ENCODE results near the gene CERS2. TPM values are rescaled to one million over a fixed set of nuclear protein-coding genes. Genes with fewer than 3 reads are reported as not detected.

Gene CERS2
- total and polyA plus RNA-seq, 2 of the 4 experiments (the other 2 are of a cell fraction), result 118 to 127 TPM

DNA sequence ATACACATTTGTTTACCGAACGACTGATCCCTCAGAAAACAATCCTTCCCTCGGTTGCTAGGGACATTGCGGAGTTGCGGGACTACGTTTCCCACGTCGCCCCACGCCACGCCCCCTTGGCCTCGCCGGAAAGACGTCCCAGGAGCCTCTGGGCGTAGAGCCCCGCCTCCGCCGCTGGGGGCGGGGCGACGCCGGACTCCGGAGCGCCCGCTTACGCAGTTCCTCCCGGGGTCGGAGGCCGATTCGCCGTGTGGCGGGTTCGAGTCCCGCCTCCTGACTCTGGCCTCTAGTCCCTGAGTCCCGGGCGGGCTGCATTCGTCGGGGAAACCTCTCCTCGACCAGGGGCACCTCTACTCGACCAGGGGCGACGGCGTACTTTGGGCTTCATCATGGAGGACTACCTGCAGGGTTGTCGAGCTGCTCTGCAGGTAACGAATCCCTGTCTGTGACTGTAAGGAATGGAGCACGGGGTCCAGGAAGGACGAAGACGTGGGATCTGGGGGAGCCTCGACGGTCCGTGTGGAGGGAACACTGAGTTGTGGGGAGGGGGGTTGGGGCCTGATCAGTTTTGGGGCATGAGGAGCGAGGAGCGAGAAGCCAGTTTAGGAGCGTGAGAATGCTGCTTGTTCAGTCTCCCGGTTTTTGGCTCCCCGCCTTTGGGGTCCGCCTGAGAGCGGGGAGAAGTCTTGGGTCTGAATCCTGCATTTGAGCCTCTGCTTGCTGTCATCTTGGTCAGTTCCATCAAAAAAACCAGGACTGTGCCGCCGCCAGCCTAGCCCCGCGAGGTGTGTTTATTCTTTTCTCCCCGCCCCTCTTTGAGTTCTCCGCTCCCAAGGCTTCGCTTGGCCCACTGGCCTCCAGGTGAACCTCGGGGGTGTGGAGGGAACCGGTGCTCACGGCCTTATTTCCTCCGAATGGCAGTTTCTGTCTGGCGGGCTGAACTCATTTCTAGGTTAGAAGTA lies 33.9 kb upstream of the CERS2 start, which contains the start of gene PRUNE1 (continued):
- TF ChIP-seq NFE2L2 (IDR thresholded peaks at IDR 0.05; ENCODE audit: low read depth, low read length), result no peak
- TF ChIP-seq FOS (IDR thresholded peaks at IDR 0.05; ENCODE audit: low read depth, low read length), result no peak
- no peak for TF ChIP-seq SMC3 (IDR thresholded peaks at IDR 0.05; ENCODE audit: low read depth, low read length)

DNA sequence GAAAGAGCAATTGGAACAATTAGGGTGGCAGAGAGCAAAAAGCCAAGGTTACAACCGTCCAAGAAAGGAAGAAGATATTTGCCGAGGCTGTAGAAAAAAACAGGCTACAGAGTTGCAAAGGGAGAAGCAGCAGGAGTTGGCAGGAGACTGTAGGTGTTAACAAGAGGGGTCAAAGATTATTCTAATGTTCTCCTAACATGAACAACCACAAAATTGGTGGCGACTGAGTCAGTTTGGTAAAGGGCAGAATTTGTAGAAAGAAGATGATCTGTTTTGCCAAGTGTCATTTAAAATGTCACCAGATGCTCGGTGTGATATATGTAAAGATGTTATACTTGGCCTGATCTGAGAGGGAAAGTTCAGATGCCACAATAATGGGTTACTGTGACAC lies 33.2 kb upstream of the CERS2 start:
- peak overlapping the region; percentile 18; the same call in 1 of the 2 replicates for H3K4ac ChIP-seq (ENCODE audit: low read depth, low read length)
- H3K14ac ChIP-seq (replicated peaks; ENCODE audit: low read depth, low read length), result peak overlapping the region; percentile 82
- peak overlapping the region; percentile 14; the same call in 1 of the 2 replicates for H3K9ac ChIP-seq (ENCODE audit: low read depth, low read length)
- peaks cover 4% of the 10 kb centered on the region; the same call in 1 of the 2 replicates for H3K4me1 ChIP-seq (ENCODE audit: control insufficient read depth, insufficient read depth, low read length)
- no CpG with 5 or more reads among the region's 4 CpGs for WGBS, 2 experiments (ENCODE audit: extremely low coverage in 2 of 2, insufficient read length in 1 of 2)
- H4K91ac ChIP-seq (ENCODE audit: insufficient read depth, low read depth, low read length), result no peak overlapping the region
- dilution Hi-C loops (cut with HindIII; ENCODE audit: low sequenced_read_pairs, unreplicated experiment) (no loop called here), intact Hi-C loops (cut with micrococcal nuclease) (loop anchor here (5.0 to 10.0 kb wide), 2 partner anchors 54 to 443 kb away; partner anchors contain the start of gene MLLT11), in situ Hi-C loops (cut with MboI; ENCODE audit: low sequenced_read_pairs) (no loop called here)
- peak overlapping the region; percentile 90 for H3K4me2 ChIP-seq (ENCODE audit: low read depth, low read length)
- H2AK5ac ChIP-seq (ENCODE audit: low read depth, low read length), result no peak overlapping the region
- H3K27me3 ChIP-seq (ENCODE audit: control insufficient read depth, insufficient read depth, low read length), result no peaks in the 10 kb centered on the region
- H2AFZ ChIP-seq (replicated peaks; ENCODE audit: low read length, poor library complexity), result peak overlapping the region; percentile 98
- no peak overlapping the region for H3K56ac ChIP-seq (ENCODE audit: extremely low read depth, insufficient read depth, low read length)
- H2BK120ac ChIP-seq (ENCODE audit: low read depth, low read length), result 0 out of 2 replicates have a peak overlapping the region, but pooled peaks have one; percentile 21
- ChIA-PET CTCF (no interaction called here), POLR2A (ENCODE audit: unreplicated experiment) (interaction anchor here (0.5 kb wide), 1 partner anchor 429 kb away, joined by 3 read pairs; no protein-coding TSS in a partner anchor)
- no peaks in the 10 kb centered on the region for H3K9me3 ChIP-seq (ENCODE audit: control insufficient read depth, insufficient read depth, low read length)
- H3K4me3 ChIP-seq (ENCODE audit: insufficient read depth, low read depth, low read length), result peak overlapping the region; percentile 33; the same call in 1 of the 2 replicates
- peaks cover 11% of the 10 kb centered on the region for H3K9me1 ChIP-seq (ENCODE audit: insufficient read depth, low read length)
- TF ChIP-seq FOS (IDR thresholded peaks at IDR 0.05; ENCODE audit: low read depth, low read length), result no peak
- TF ChIP-seq, protein P1, sequence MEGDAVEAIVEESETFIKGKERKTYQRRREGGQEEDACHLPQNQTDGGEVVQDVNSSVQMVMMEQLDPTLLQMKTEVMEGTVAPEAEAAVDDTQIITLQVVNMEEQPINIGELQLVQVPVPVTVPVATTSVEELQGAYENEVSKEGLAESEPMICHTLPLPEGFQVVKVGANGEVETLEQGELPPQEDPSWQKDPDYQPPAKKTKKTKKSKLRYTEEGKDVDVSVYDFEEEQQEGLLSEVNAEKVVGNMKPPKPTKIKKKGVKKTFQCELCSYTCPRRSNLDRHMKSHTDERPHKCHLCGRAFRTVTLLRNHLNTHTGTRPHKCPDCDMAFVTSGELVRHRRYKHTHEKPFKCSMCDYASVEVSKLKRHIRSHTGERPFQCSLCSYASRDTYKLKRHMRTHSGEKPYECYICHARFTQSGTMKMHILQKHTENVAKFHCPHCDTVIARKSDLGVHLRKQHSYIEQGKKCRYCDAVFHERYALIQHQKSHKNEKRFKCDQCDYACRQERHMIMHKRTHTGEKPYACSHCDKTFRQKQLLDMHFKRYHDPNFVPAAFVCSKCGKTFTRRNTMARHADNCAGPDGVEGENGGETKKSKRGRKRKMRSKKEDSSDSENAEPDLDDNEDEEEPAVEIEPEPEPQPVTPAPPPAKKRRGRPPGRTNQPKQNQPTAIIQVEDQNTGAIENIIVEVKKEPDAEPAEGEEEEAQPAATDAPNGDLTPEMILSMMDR (conservative IDR thresholded peaks at IDR 0.05; ENCODE audit: low read depth, low read length), result no peak
- 0 out of 2 replicates have a peak, but pooled peaks have one; percentile 37 for TF ChIP-seq CHD1 (IDR thresholded peaks at IDR 0.05; ENCODE audit: low read depth, low read length)
- no peak for ATAC-seq (ENCODE audit: low read depth)
- peaks cover 16 to 47% of the 10 kb centered on the region in 2 experiments for H3K79me1 ChIP-seq (ENCODE audit: low read depth in 1 of 2, low read length in 2 of 2)
- DNase-seq, result no peak
- BruUV-seq (replicated peaks), result no TSS peak
- peak overlapping the region; percentile 71; the same call in 1 of the 2 replicates for H4K5ac ChIP-seq (ENCODE audit: low read depth, low read length)
- H2BK20ac ChIP-seq (ENCODE audit: low read depth, low read length), result no peak overlapping the region
- H2BK5ac ChIP-seq (ENCODE audit: low read depth, low read length, poor library complexity, severe bottlenecking), result peak overlapping the region; percentile 48
- no peak overlapping the region for H2AK9ac ChIP-seq (replicated peaks; ENCODE audit: low read depth, low read length, poor library complexity)
- peak overlapping the region; percentile 3; the same call in 1 of the 3 replicates for H2BK15ac ChIP-seq (ENCODE audit: low read depth, low read length)
- no peak overlapping the region for H3K27ac ChIP-seq (ENCODE audit: insufficient read depth, low read length)
- H4K20me1 ChIP-seq (ENCODE audit: insufficient read depth, low read length), result no peaks in the 10 kb centered on the region
- peak overlapping the region; percentile 25; the same call in 1 of the 2 replicates for H3K18ac ChIP-seq (ENCODE audit: low read depth, low read length)
- peak overlapping the region; percentile 73 to 74 for H4K8ac ChIP-seq (ENCODE audit: low read depth in 2 of 2, low read length in 2 of 2)
- H3K36me3 ChIP-seq (ENCODE audit: control insufficient read depth, insufficient read depth, low read length), result no peaks in the 10 kb centered on the region
- H3K23ac ChIP-seq (ENCODE audit: low read depth, low read length), result peak overlapping the region; percentile 50; the same call in 1 of the 2 replicates
